HG02840 (cell line): ENCODE data around the gene DCAF6.

Experiments used
- ATAC-seq: cut with Tn5 transposase; IDR thresholded peaks from one replicate; pipeline ENCODE4 v1.9.1; 2021; ENCODE audit warnings: mild to moderate bottlenecking, moderate library complexity, moderate number of reproducible peaks; ENCODE audit not compliant: unreplicated experiment, low FRiP score

Gene DCAF6

DNA sequence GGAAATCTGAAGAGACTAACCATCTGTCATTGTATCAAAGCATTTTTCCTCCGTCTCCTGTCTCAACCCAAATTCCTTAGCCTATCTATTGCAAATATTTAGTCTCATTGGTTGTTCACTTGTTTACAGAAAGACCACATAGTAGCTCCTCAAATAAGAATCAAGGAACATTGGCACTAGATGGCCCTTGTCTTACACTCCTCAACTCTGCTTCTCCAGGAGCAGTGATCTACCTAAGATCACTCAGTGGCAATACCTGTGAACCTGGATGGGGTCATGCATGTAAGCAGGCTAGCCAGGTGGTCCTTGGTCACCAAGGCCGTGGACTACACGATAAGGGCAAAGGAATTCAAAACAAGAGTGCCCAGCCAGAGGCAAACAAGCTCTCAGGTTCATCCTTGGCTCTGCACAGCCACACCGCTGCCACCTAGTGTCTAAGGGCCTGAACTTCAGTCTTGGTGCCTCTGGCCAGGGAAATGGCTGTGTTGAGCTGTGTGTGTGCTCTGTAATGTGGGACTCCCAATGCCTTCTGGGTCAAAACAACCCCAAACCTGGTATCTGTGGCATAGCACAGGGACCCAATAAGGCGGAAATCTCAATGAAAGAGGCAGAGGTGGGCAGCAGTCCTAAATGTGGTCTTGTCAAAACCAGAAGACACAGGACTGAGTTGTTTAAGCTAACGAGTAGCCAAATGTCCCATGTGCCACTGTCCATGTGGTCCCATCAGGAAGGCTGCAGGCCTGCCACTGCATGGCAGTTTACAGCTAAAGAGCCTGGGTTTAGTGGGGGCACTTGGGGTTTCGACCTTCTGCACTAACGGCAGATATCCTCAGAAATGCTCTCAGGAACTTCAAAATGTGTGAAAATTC, 145.8 kb downstream of the DCAF6 start:
- ATAC-seq: peak; percentile 73

DNA sequence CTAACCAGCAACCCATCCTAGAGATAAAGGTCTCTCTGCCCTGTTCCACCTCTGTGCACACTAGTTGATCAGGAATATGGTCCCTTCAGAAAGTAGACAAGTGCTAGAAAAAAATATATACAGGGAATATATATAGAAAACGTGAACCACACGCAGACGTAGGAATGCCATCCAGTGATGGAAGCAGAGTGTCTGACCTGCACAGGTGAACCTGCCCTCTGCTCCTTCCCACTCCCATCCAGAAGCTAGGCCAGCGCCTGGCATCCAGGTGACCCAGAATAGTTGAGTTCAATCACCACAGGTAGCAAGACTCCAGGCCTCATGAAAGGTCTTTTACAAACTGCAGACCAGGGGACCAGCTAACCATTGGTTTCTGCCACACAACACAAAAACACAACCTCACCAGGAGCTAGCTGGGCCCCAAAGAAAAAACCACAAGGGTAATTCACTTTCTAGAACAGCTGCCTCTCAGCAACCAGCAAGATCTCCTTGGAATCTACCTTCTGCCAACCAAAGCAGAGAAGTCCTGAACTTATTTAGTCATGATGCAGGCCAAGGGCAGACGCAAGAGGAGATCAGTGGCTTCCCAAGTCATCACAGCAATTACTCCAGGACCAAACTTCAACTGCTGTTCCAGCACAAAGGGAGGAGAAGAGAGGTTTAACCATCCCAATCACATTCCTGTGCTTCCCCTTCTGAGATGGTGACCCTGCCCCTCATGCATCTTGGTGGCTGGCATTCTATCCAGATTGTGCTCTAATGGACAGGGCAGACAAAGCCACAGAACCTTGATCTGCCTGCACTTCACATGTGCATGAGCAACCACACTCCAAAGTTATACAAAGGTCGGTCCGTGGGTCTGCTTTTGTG, 147.2 kb downstream of the DCAF6 start:
- no peak for ATAC-seq

DNA sequence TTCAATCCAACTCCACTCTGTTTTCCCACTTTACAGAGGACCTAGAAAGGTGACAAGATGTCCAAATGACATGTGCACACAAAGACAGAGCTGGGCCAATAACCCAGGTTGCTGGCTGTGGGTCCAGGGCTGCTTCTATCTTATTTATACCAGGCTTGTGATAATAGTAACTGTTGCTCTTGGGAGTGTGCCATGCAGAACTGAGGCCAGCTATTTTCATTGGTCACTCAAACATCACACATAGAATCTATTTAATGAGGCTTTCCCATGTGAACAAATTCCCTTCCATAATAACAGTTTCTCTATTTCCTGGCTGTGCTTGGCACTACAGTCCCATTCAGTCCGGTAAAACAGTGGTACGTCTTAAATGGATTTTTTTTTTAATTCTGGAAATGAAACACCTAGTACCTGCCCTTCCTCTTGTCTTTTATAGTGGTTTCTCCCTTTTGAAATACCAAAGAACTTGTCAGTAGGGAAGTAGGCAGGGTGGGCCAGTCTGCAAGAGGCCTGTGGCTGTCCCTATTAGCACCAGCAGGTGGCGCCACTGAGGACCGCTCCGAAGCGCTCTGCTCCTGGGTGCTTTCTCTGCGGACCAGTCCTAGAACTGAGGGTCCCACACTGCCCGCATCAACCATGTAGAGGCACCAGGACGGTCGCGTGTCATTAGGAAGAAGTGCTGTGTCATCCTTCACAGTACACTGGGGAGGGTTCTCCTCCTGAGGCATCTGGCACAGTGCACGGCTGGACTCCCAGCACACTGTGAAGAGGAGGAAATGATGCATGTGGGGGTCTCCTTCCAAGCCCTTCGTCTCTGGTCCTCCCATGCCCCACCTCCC, 148.1 kb downstream of the DCAF6 start:
- ATAC-seq: no peak

DNA sequence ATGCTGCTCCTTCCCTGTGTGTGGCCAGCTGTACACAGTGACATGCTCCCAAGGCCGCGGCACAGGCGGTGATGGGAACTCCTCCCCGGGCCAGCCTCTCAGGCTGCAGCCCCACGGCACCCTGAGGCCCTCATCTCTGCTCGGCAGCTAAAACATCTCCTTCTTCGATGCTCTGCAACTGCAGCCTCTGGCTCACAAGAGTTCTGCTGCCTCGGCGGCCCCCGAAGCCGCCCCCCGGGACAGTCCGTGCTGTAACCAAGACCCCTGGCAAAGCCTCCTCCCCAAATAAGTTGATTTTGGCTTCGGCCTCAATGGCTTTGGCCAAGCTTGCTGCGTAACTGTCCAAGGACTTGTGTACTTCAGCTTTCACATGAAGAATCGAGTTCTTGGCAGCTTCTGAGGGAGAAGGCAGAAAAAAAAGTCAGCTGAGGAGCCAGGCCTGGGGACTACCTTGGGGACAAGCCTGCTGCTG, 149.0 kb downstream of the DCAF6 start:
- ATAC-seq: no peak

DNA sequence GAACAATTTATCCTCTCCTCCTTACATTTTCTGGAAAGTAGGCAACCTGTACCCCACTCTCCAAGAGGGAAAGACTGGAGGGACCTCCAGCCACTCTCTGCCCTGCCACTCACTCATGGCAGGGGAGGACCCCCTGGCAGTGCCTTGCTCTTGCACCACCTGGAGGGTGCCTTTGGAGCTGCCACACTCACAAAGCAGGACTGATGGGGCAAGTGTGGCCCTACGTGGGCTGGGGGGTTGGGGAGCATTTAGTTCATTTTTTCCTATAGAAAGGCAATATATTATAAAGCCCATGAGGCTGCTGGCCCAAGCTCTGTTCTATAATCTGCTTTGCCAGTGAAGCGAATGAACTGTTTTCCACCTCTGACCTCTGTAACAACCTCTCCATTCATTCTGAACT, 150.0 kb downstream of the DCAF6 start:
- no peak for ATAC-seq

DNA sequence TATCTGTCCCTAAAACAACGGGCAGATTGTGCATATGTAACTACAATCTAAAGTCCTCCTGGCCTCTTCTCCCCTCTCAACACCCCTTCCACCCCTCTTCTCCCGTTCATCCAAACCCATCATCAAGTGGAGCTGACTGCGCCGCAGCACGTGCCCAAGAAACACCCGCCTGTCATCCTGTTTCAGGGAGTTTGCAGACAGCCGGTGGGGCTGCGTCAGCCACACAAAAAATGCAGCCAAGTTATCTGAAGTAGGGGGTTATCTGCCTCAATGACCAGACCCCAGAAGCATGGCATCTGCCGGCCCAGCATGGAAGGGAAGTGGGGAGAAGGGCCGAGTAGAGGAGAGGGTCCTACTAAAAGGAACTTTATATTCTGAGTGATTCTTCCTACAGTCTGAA, 151.2 kb downstream of the DCAF6 start:
- ATAC-seq: no peak

DNA sequence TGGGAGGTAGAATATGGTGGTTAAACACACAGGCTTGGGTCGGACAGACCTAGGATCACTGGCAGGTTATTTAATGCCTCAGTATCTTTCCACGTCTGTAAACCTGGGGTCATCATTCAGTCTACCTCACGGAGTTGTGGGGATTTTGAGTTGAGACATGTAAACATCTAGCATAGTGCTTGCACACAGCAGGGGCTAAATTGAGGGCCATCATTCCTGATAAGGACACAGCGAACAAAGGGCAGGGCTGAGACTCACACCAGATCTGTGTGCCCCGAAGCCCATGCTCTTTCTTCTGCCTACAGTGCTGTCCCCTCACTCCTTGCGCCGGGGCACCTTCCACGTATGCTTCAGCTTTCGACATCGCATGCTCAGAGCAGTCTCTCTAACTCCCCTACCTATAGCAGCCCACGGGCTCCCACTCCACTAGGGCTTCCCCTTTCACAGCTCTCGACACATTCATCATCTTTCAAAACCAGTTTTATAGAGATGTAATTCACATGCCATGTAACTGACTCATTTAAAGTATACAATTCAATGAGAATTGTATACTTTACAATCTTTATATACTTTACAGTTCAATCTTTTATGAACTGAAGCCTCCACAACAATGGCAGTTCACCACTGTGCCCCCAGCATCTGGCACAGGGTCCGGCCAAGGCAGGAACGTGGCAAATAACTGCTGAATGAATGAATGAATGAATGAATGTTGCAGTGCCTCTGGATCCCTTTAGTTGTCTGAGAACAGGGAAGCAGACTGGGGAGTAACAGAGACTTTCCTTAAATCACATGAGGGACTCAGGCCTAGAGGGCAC, 152.2 kb downstream of the DCAF6 start:
- ATAC-seq: no peak

DNA sequence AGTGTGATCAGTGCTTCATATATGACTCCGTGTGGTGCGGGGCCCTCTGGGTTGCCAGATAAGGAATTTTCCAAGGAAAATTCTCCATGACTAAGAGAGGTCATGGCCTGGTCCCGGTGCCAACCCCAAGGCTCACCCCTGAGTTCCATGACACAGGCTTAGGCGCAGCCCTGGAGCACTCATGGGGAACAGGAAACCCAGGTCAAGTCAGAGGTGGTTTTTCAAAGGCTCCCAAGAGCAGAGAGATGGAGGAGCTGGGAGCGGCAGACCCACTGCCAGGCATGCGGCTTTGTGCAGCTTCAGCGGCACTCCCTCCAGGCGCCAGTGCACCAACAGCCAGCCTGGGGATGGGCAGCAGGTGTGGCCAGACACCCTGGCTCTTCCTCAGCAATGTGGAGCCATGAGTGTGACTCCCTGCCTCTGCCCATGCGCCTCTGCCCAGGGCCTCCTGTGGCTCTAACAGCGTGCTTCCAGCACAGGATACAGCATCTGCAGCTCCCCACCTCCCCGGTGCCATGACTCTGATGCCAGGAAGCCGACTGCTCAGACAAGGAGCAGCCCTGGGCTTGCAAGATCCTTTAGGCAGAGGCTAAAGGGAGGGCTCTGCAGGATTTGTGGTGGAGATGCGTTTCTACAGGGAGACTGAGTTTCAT, 153.0 kb downstream of the DCAF6 start:
- ATAC-seq: no peak

DNA sequence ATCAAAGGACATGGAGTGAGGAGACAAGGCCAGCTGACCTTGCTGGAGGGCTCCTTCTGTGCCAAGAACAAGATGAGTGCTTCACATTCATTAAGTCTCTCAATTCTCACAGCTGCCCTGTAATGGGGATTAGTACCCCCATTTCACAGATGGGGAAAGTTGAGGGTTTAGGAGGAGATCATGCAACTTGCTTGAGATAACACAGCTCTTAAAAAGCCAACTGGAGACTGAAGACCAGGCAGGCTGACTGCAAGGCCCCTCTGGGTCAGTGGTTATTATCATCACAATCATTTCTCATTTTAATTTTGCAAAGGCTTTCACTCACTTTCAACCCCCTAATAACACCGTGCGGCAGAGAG, 153.5 kb downstream of the DCAF6 start:
- no peak for ATAC-seq

DNA sequence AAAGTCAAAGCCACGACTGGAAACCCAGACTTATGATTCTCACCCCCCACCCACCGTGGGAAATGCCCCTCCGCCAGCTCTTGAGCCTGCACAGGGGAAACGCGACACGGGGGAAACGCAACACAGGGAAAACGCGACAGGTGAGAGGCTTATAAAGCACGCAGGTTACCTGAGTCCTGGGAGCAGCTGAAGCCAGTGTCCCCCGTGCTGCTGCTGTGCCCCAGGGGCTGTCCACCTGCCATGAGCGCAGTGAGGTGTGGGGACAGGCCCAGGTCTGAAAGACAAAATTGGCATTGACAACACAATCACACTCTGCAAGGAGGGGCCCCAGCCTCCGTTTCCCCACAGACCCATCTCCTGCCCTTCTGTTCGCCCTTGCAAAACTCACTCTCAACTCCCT, 153.9 kb downstream of the DCAF6 start:
- ATAC-seq: no peak

DNA sequence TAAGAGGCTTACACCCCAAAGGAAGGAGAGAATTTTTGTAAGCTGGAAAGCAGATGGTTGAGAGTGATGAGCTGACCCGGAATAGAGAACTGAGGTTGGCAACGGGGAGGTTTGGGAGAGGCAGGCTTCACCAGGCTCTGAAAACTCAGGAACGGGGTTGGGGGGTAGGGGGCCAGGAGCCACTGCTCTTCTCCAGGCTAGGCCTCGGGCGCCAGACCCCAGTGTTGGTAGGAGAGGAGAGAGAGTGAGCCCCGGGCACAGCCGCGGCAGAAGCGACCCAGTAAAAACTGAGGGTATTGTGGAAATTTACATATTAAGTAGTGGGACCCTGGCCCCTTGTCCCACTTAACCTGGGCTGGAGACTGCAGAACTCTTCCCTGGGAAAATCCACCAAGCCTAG, 154.6 kb downstream of the DCAF6 start:
- no peak for ATAC-seq

DNA sequence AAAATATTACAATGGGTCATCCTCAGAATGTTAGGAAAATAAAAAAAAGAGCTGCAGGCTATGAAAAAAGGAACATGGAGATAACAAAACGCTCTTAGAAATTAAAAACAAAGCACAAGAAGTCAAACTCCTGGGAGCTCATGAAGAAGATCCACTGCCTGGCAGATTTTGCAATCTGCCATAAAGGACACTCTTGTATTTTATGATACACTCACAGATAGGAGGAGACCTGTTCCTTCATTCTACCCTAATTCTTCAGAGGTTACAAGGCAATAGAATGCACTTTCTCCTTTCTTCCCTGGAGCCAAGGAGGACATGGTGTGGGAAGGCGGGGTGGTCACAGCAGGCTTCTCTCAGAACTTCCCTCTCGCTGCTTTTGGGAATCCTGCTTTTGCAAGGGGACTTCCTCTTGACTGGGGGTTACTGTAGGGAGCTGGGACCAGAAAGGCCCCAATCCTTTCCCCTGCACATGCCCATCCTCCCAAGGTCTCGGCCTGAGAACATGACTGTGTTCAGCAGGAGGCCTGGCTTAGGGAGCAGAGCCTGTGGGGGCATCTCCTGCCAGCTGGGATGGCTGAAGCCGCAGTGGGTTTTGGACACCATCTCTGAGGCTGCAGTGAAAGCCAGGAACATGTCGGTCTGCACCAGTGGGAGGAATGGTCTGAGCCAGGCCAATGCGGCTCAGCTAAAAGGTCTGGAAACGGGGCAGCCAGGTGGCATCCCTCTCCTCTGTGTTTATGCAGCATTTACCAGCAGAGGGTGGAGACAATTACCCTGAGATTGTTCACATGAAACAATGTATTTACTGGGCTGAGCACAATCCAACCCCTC, 155.5 kb downstream of the DCAF6 start:
- no peak for ATAC-seq

DNA sequence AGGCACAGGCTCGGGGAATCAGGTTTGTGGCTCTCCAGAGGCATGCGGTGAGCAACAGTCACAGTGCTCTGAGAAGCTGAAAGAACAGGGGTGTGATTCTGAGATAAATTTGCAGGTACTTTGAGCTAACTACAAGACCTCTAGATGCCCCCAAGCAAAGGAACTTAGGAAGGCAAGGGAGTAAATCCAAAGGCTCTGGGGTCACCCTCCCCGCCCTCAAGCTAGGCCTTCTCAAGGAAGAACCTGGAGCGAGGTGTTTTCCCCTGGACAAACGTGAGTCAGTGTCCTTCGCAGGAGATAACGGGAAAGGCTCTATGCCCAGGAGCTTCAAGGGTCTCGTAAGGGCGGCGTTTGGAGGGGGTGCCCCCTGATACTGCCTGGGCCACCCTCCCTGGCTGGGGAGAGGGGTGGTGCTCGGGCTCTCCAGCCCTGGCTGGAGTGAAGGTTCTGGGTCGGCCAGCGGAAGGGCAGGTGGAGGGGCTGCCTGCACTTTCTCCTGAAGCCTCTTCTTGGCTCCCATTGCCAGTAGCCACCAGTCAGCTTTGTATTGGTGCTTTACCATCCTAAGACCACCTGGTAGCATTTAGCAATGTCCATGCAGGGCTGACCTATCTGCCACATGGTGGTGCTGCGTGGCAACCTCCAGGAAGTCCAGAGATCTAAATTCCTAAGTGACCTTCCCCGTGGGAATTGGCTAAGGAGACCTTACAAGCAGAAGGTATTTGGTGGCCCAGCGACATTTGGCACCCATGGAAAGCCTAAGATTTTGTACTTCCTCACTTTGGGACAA, 156.3 kb downstream of the DCAF6 start:
- ATAC-seq: no peak

DNA sequence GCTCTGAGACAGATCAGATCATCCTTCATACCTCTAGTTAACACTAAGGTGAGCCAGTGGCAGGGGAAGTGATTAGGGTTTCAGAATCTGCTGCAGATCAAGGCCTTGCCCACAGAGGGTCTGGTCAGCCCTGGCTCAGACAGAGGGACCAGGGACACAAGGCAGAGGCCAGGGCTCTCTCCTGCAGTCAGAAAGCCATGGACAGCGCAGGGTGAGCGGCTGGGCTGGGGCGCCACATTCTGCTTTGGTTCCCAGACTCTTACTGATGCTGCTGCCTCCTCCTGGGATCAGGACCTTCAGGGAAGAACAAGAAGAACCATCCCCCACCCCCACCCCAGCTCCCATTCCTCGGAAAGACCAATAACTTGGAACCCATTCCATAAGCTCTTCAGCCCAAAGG, 157.1 kb downstream of the DCAF6 start:
- no peak for ATAC-seq

DNA sequence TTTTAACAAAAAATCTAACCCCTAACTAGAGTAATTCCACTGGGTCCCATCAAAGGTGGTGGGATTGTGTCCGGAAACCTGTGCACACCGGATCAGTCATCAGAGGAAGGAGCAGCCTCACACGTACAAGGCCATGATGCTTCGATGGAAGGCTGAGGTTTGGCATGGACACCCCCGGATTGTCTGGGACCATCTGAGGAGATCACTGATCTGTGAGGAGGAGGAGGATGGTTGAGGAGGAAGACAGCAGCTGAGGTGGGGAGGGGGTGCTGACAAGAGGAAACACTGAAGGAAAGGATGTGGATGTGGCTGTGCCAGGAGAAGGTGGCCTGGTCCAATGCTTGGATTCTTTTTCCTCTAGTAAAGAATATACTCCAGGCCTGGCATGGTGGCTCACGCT, 159.0 kb downstream of the DCAF6 start:
- no peak for ATAC-seq

DNA sequence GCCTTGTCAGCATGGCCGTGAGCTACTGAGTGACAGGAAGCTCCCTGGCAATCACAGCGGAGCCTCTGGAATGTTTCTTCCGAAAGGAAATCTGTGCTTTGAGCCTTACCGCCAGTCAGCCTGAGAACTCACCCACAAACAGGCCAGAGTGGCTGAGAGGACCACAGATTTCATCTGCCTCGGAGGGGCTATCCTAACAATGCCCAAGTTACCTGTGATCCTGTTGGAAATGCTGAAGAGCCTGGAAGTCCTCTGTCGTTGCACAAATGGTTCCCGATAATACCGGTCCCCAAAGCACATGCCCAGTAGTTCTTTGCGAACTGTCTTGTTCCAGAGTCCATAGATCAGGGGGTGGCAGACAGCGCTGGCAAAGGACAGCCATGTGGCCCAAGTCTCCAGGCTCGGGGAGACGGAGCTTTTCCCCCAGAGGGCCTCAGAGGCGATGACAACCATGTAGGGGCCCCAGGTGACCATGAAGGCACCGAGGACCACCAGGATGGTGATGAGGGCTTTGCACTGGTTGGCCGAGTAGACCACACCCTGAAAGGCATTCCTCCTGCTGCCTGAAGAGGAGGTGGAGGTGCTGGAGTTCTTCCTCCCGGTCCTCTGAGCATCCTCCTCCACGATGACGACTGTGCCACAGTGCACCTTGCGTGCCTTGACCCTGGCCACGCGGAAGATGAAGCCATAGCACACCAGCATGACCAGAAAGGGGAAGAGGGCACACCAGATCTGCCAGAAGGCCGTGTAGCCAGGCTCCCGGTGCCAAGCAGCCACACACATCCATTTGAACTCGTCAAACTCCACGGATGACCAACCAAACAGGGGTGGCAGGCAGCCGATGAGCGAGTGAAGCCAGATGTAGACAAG, 160.0 kb downstream of the DCAF6 start:
- no peak for ATAC-seq
